GM23248 (cell line): ENCODE results near the gene ZNF783. TPM values are rescaled to one million over a fixed set of nuclear protein-coding genes. Genes with fewer than 3 reads are reported as not detected.

Experiments
- DNase-seq: peaks from one replicate; pipeline ENCODE4 v3.0.0-alpha.2; 2015
- H2AFZ ChIP-seq: fragments of 200-600 bp; sonication (generic); 2 replicates; pipeline ENCODE4 v1.6.1; 2016; ENCODE audit warnings: antibody characterized with exemption
- H3F3A ChIP-seq: fragments of 200-600 bp; sonication (generic); 2 replicates; pipeline ENCODE4 v1.6.1; 2016; ENCODE audit warnings: mild to moderate bottlenecking, antibody characterized with exemption, mixed run types; ENCODE audit not compliant: insufficient read depth
- H3K27ac ChIP-seq: fragments of 200-600 bp; sonication (generic); 2 replicates; pipeline ENCODE4 v1.5.1; 2016; ENCODE audit warnings: mild to moderate bottlenecking
- H3K27me3 ChIP-seq: fragments of 200-600 bp; sonication (generic); replicated peaks from 2 replicates; pipeline ENCODE4 v1.6.1; 2016; ENCODE audit warnings: mild to moderate bottlenecking; ENCODE audit not compliant: insufficient read depth
- H3K36me3 ChIP-seq: fragments of 200-600 bp; sonication (generic); 2 replicates; pipeline ENCODE4 v1.6.1; 2016; ENCODE audit warnings: low read depth, mild to moderate bottlenecking
- H3K4me1 ChIP-seq: fragments of 200-600 bp; sonication (generic); 2 replicates; pipeline ENCODE4 v1.6.1; 2016; ENCODE audit warnings: mild to moderate bottlenecking; ENCODE audit not compliant: insufficient read depth
- H3K4me2 ChIP-seq: fragments of 200-600 bp; sonication (generic); one replicate; pipeline ENCODE4 v1.6.1; 2016; ENCODE audit warnings: mild to moderate bottlenecking; ENCODE audit not compliant: unreplicated experiment
- H3K4me3 ChIP-seq: fragments of 200-600 bp; sonication (generic); 2 replicates; pipeline ENCODE4 v1.5.1; 2016; ENCODE audit warnings: mild to moderate bottlenecking
- H3K79me2 ChIP-seq: fragments of 200-600 bp; sonication (generic); 2 replicates; pipeline ENCODE4 v1.6.1; 2016; ENCODE audit warnings: mild to moderate bottlenecking; ENCODE audit not compliant: insufficient read depth
- H3K9ac ChIP-seq: fragments of 200-600 bp; sonication (generic); 2 replicates; pipeline ENCODE4 v1.6.1; 2016; ENCODE audit warnings: mild to moderate bottlenecking
- H3K9me2 ChIP-seq: fragments of 200-600 bp; sonication (generic); 2 replicates; pipeline ENCODE4 v1.6.1; 2016; ENCODE audit warnings: mixed run types, mild to moderate bottlenecking, moderate library complexity; ENCODE audit not compliant: insufficient read depth
- H3K9me3 ChIP-seq: fragments of 200-600 bp; sonication (generic); one replicate; pipeline ENCODE4 v1.6.1; 2017; ENCODE audit warnings: low read depth
- H4K20me1 ChIP-seq: fragments of 200-600 bp; sonication (generic); 2 replicates; pipeline ENCODE4 v1.6.0; 2016; ENCODE audit not compliant: insufficient read depth
- EZH2 ChIP-seq: fragments of 200-600 bp; sonication (generic); IDR thresholded peaks from 2 replicates; pipeline ENCODE4 v1.6.1; 2018; ENCODE audit warnings: antibody characterized with exemption, mild to moderate bottlenecking; ENCODE audit not compliant: insufficient read depth, poor library complexity, severe bottlenecking
- EZH2phosphoT487 ChIP-seq: fragments of 200-600 bp; sonication (generic); IDR thresholded peaks from 2 replicates; pipeline ENCODE4 v1.6.1; 2018; ENCODE audit warnings: antibody characterized with exemption, moderate library complexity, mild to moderate bottlenecking, low read depth; ENCODE audit not compliant: insufficient read depth
- WGBS, 2 experiments: methylation state at CpG; one replicate each; pipeline ENCODE4 v1.1.6; 2015 to 2017; ENCODE audit warnings: low lambda C conversion rate in 2 of 2, low coverage in 1 of 2; ENCODE audit errors: missing lambda C conversion rate in 2 of 2; 5-methylcytosine and 5-hydroxymethylcytosine counted together
- in situ Hi-C: fragments of 300-500 bp; cut with MboI; formaldehyde crosslinking; loops from 2 replicates; pipeline ENCODE4 v1.15.0; 2020
- polyA plus RNA-seq: library from polyadenylated mRNA; unstranded; fragments of >200 nt; fragmentation: Nextera tagmentation; extraction: Ambion mirVana; gene quantifications from 2 replicates; pipeline ENCODE4 v1.2.1, GENCODE V29; 2016
- total RNA-seq: library from RNA; depleted of rRNA; stranded (reverse); fragments of >200 nt; shearing (Covaris generic); gene quantifications from 2 replicates; pipeline ENCODE4 v1.2.3, GENCODE V29; 2014

Gene ZNF783
- total and polyA plus RNA-seq, 2 experiments from 2014 or later: 3.6 to 8.6 TPM

DNA sequence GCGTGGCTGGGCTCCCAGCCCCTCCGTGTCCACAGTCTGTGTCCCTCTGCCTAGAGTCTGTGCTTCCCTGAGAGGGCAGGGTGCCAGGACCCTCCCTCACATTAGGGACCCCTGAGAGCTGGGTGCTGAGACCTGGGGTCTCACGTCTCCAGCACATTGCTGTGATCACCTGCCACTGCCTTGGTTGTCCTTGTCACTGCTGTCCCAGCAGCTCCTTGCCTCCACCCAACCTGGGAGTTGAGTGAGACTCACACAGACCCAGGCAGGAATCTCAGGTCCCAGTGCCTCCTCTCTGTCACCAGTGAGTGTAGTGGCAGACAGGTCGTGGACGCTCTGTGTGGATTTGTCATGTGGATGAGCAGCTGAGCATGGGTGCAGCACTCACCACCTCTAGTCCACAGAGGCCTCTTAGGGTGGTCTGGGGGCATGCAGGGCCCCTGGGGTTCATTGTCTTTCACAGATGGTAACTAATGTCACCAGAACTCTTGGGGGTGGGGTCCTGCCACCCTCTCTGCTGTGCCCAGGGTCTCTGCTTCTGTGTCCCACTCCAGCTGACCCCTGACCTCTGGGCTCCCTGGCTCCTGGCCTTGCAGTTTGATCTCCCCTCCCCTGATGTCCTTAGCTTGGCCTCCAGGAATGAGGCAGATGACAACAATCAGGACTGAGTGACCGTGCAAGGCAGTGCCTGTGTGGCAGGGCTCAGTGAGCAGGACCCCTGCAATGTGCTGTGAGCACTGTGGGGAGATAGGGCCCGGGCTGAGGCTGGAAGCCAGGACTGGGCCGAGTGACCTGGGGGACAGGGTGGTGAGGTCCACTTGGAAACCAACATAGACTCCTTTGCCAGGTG lies 18.9 kb downstream of the ZNF783 start:
- Histone ChIP-seq H3K9me3 (no peaks in the 10 kb centered on the region), H3K27ac (no peak overlapping the region), H3F3A (peaks cover 4% of the 10 kb centered on the region; the same call in 1 of the 2 replicates), H4K20me1 (no peaks in the 10 kb centered on the region), H2AFZ (no peak overlapping the region), H3K79me2 (no peaks in the 10 kb centered on the region), H3K4me3 (no peak overlapping the region), H3K9me2 (no peaks in the 10 kb centered on the region), H3K9ac (no peak overlapping the region), H3K4me2 (no peak overlapping the region), H3K27me3 (no peaks in the 10 kb centered on the region), H3K4me1 (no peaks in the 10 kb centered on the region), H3K36me3 (peaks cover 9% of the 10 kb centered on the region; the same call in 1 of the 2 replicates)
- no peak for DNase-seq
- in situ Hi-C loops: no loop called here
- 81 to 85% methylated on average over 8 of the region's 8 CpGs for WGBS, 2 experiments
- no peak for TF ChIP-seq EZH2phosphoT487
- no peak for TF ChIP-seq EZH2

DNA sequence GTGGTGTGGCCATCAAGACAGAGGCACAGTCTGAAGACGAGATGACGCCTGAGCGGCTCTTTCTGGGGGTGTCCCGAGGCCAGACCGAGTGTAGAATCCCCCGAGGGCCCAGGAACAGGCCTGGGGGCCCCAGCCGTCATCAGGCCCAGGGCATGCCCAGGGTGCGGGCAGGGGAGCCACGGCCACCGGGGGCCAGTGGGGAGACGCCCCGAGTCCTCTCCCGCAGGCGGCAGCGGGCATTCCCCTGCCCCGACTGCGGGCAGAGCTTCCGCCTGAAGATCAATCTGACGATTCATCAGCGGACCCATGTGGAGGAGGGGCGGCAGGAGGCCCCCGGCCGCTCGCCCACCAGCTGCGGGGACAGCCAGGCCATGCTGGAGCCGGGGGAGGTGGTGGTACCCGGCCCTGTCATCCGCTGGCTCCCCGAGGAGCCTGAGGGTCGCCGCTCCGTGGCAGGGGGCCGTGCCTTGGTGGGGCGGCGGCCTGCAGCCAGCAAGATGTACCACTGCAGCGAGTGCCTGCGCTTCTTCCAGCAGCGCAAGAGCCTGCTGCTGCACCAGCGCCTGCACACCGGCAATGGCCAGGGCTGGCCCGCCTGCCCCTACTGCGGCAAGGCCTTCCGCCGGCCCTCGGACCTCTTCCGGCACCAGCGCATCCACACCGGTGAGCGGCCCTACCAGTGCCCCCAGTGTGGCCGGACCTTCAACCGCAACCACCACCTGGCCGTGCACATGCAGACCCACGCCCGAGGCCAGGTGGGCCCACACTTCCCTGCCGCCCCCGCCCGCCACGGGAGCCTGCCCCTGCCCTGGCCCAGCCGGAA lies 19.7 kb downstream of the ZNF783 start:
- Histone ChIP-seq H3F3A (peaks cover 4% of the 10 kb centered on the region; the same call in 1 of the 2 replicates), H3K9ac (no peak overlapping the region), H3K79me2 (no peaks in the 10 kb centered on the region), H4K20me1 (no peaks in the 10 kb centered on the region), H3K36me3 (peaks cover 4% of the 10 kb centered on the region; the same call in 1 of the 2 replicates), H3K27me3 (no peaks in the 10 kb centered on the region), H3K4me3 (no peak overlapping the region), H3K4me2 (no peak overlapping the region), H2AFZ (no peak overlapping the region), H3K9me3 (no peaks in the 10 kb centered on the region), H3K4me1 (no peaks in the 10 kb centered on the region), H3K9me2 (no peaks in the 10 kb centered on the region), H3K27ac (no peak overlapping the region)
- TF ChIP-seq EZH2 (no peak), EZH2phosphoT487 (no peak)
- no peak for DNase-seq
- in situ Hi-C loops: no loop called here
- WGBS, 2 experiments: 88 to 92% methylated on average over 39 to 47 of the region's 59 CpGs

DNA sequence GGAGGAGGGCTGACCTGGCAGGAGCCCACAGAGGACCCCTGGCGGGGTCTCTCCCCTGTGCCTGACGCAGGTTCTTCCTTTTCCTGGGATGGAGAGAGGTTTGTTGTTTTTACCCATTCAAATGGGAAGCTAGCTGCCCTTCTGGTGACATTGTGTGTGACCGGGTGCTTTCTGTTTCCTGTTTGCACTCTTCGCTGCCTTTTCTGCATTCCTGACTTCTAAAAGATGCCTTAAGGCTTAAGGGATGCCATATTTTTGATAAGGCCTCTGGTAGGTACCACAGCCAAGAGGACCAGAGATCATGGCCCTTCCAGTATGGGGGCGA lies 20.3 kb downstream of the ZNF783 start:
- Histone ChIP-seq H3F3A (peaks cover 4% of the 10 kb centered on the region; the same call in 1 of the 2 replicates), H3K4me3 (no peak overlapping the region), H3K79me2 (no peaks in the 10 kb centered on the region), H3K27ac (no peak overlapping the region), H3K27me3 (no peaks in the 10 kb centered on the region), H4K20me1 (no peaks in the 10 kb centered on the region), H3K9me2 (no peaks in the 10 kb centered on the region), H3K9ac (no peak overlapping the region), H3K9me3 (no peaks in the 10 kb centered on the region), H3K36me3 (peaks cover 1% of the 10 kb centered on the region; the same call in 1 of the 2 replicates), H3K4me1 (no peaks in the 10 kb centered on the region), H3K4me2 (no peak overlapping the region), H2AFZ (no peak overlapping the region)
- no peak for TF ChIP-seq EZH2
- no peak for TF ChIP-seq EZH2phosphoT487
- in situ Hi-C loops: no loop called here
- 87 to 88% methylated on average over 5 of the region's 5 CpGs for WGBS, 2 experiments
- DNase-seq: no peak

DNA sequence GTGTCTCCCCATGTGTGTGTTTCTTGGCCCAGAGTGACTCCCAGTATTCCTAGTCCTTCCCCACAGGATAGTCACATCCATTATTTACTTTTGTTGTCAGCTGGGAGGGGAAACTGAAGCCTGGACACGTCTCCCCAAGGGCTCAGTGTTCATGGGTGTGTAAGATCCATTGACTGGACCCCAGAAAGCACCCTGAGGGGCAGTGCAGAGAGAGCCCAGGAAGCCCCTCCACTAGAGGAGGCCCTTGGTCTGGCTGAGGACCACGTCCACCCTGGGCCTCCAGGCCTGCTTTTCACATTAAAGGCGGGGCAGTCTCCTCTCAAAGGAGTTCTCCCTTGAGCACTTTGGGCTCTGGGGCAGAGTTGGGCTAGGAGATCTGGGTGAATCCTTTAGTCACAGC lies 21.3 kb downstream of the ZNF783 start:
- TF ChIP-seq EZH2: no peak
- TF ChIP-seq EZH2phosphoT487: no peak
- in situ Hi-C loops: no loop called here
- no peak overlapping the region for H3K9ac ChIP-seq
- no peak overlapping the region for H3K27ac ChIP-seq
- no peaks in the 10 kb centered on the region for H3K4me1 ChIP-seq
- no peak overlapping the region for H3K4me3 ChIP-seq
- no peaks in the 10 kb centered on the region for H3K9me3 ChIP-seq
- H3K79me2 ChIP-seq: no peaks in the 10 kb centered on the region
- no peak overlapping the region for H3K4me2 ChIP-seq
- no peak for DNase-seq
- no peaks in the 10 kb centered on the region for H3K9me2 ChIP-seq
- H3K27me3 ChIP-seq: no peaks in the 10 kb centered on the region
- peaks cover 4% of the 10 kb centered on the region; the same call in 1 of the 2 replicates for H3F3A ChIP-seq
- 92 to 100% methylated on average over 3 of the region's 3 CpGs for WGBS, 2 experiments
- H4K20me1 ChIP-seq: no peaks in the 10 kb centered on the region
- H3K36me3 ChIP-seq: no peaks in the 10 kb centered on the region; the same call in 1 of the 2 replicates
- no peak overlapping the region for H2AFZ ChIP-seq
